Effector memory CD8-positive, alpha-beta T cell (primary cell): Measurements from ENCODE around the gene RALGAPA2.

Experiments used
- ATAC-seq: fragments of 150-1000 bp; cut with Tn5 transposase; replicated peaks from 2 replicates; pipeline ENCODE4 v1.10.0; 2021; ENCODE audit warnings: mild to moderate bottlenecking, moderate library complexity
- DNase-seq, 3 experiments: peaks; one replicate each; pipeline ENCODE4 v3.0.0; 2021
- H3K27ac Mint-ChIP-seq, 2 donors: one replicate each; pipeline ENCODE4 v1.8.0; 2022; ENCODE audit warnings: mild to moderate bottlenecking in 2 of 2, mixed read lengths in 2 of 2, moderate library complexity in 2 of 2
- H3K27me3 Mint-ChIP-seq, 2 donors: one replicate each; pipeline ENCODE4 v1.8.0; 2022; ENCODE audit warnings: mixed read lengths in 2 of 2
- H3K36me3 Mint-ChIP-seq: one replicate; pipeline ENCODE4 v1.8.0; 2022; ENCODE audit warnings: mild to moderate bottlenecking, moderate library complexity, mixed read lengths; ENCODE audit not compliant: insufficient read depth
- H3K4me1 Mint-ChIP-seq, 2 donors: one replicate each; pipeline ENCODE4 v1.8.0; 2022; ENCODE audit warnings: low read depth in 2 of 2, mixed read lengths in 2 of 2
- H3K4me3 Mint-ChIP-seq, 2 donors: one replicate each; pipeline ENCODE4 v1.8.0; 2022; ENCODE audit warnings: mild to moderate bottlenecking in 2 of 2, mixed read lengths in 2 of 2, moderate library complexity in 2 of 2
- H3K9me3 Mint-ChIP-seq, 2 donors: one replicate each; pipeline ENCODE4 v1.8.0; 2022; ENCODE audit warnings: mixed read lengths in 2 of 2

Gene RALGAPA2

GRCh38 chr20:20413810-20414281 lies 298.6 kb downstream of the RALGAPA2 start:
- H3K9me3 Mint-ChIP-seq = no peaks in the 10 kb centered on the region
- DNase-seq (no peak), ATAC-seq (no peak)
- H3K27me3 Mint-ChIP-seq = no peaks in the 10 kb centered on the region
- no peak overlapping the region for H3K4me3 Mint-ChIP-seq
- peaks cover 6% of the 10 kb centered on the region for H3K36me3 Mint-ChIP-seq
- H3K27ac Mint-ChIP-seq = no peak overlapping the region
- H3K4me1 Mint-ChIP-seq = no peaks in the 10 kb centered on the region

- H3K27me3 Mint-ChIP-seq = no peaks in the 10 kb centered on the region
- no peak overlapping the region for H3K27ac Mint-ChIP-seq
- no peak overlapping the region for H3K4me3 Mint-ChIP-seq
- H3K36me3 Mint-ChIP-seq = peaks cover 6% of the 10 kb centered on the region
- no peak for DNase-seq
- no peak for ATAC-seq
- H3K4me1 Mint-ChIP-seq = no peaks in the 10 kb centered on the region
- no peaks in the 10 kb centered on the region for H3K9me3 Mint-ChIP-seq
These were observed 299.7 kb downstream of the RALGAPA2 start for GRCh38 chr20:20412750-20413149.

GRCh38 chr20:20411836-20412235 lies 300.6 kb downstream of the RALGAPA2 start:
- no peaks in the 10 kb centered on the region for H3K4me1 Mint-ChIP-seq
- no peaks in the 10 kb centered on the region for H3K27me3 Mint-ChIP-seq
- ATAC-seq = no peak
- DNase-seq = no peak
- peaks cover 4% of the 10 kb centered on the region for H3K36me3 Mint-ChIP-seq
- no peak overlapping the region for H3K4me3 Mint-ChIP-seq
- no peaks in the 10 kb centered on the region for H3K9me3 Mint-ChIP-seq
- H3K27ac Mint-ChIP-seq = no peak overlapping the region

- Mint-ChIP-seq H3K36me3 (peaks cover 3% of the 10 kb centered on the region), H3K9me3 (no peaks in the 10 kb centered on the region), H3K4me1 (no peaks in the 10 kb centered on the region), H3K4me3 (no peak overlapping the region), H3K27me3 (no peaks in the 10 kb centered on the region), H3K27ac (no peak overlapping the region)
- ATAC-seq (no peak), DNase-seq (no peak)
These were observed 301.0 kb downstream of the RALGAPA2 start for GRCh38 chr20:20411402-20411801.

- Mint-ChIP-seq H3K27me3 (no peaks in the 10 kb centered on the region), H3K9me3 (no peaks in the 10 kb centered on the region), H3K27ac (no peak overlapping the region), H3K4me1 (no peaks in the 10 kb centered on the region), H3K36me3 (peaks cover 3% of the 10 kb centered on the region), H3K4me3 (no peak overlapping the region)
- ATAC-seq = no peak
- DNase-seq = no peak
These were observed 301.8 kb downstream of the RALGAPA2 start for GRCh38 chr20:20410678-20411077.

GRCh38 chr20:20409331-20409730 lies 303.1 kb downstream of the RALGAPA2 start:
- ATAC-seq = no peak
- Mint-ChIP-seq H3K4me1 (no peaks in the 10 kb centered on the region), H3K4me3 (no peak overlapping the region), H3K9me3 (no peaks in the 10 kb centered on the region), H3K36me3 (peaks cover 3% of the 10 kb centered on the region), H3K27ac (no peak overlapping the region), H3K27me3 (no peaks in the 10 kb centered on the region)
- DNase-seq = no peak

- DNase-seq (no peak), ATAC-seq (no peak)
- no peak overlapping the region for H3K4me3 Mint-ChIP-seq
These were observed 304.3 kb downstream of the RALGAPA2 start for GRCh38 chr20:20407891-20408805.

GRCh38 chr20:20406306-20406705 lies 306.1 kb downstream of the RALGAPA2 start:
- no peaks in the 10 kb centered on the region for H3K27me3 Mint-ChIP-seq
- ATAC-seq = no peak
- H3K27ac Mint-ChIP-seq = no peak overlapping the region

More at GRCh38 chr20:20407891-20408805, 304.3 kb downstream of the RALGAPA2 start:
- Mint-ChIP-seq H3K27me3 (no peaks in the 10 kb centered on the region), H3K9me3 (no peaks in the 10 kb centered on the region), H3K36me3 (peaks cover 3% of the 10 kb centered on the region), H3K27ac (no peak overlapping the region), H3K4me1 (no peaks in the 10 kb centered on the region)

GRCh38 chr20:20405623-20406022 lies 306.8 kb downstream of the RALGAPA2 start:
- H3K9me3 Mint-ChIP-seq = no peaks in the 10 kb centered on the region
- no peak overlapping the region for H3K27ac Mint-ChIP-seq
- H3K27me3 Mint-ChIP-seq = no peaks in the 10 kb centered on the region
- no peak overlapping the region for H3K4me3 Mint-ChIP-seq
- peaks cover 3% of the 10 kb centered on the region for H3K36me3 Mint-ChIP-seq
- DNase-seq (no peak), ATAC-seq (no peak)
- peaks cover 0 to 3% of the 10 kb centered on the region in 2 donors for H3K4me1 Mint-ChIP-seq

More at GRCh38 chr20:20406306-20406705, 306.1 kb downstream of the RALGAPA2 start:
- H3K36me3 Mint-ChIP-seq = peaks cover 3% of the 10 kb centered on the region
- H3K9me3 Mint-ChIP-seq = no peaks in the 10 kb centered on the region
- no peak overlapping the region for H3K4me3 Mint-ChIP-seq
- peaks cover 0 to 3% of the 10 kb centered on the region in 2 donors for H3K4me1 Mint-ChIP-seq
- DNase-seq = no peak

GRCh38 chr20:20404633-20405032 lies 307.8 kb downstream of the RALGAPA2 start:
- H3K27me3 Mint-ChIP-seq = no peaks in the 10 kb centered on the region
- ATAC-seq (no peak), DNase-seq (no peak)
- peaks cover 0 to 3% of the 10 kb centered on the region in 2 donors for H3K4me1 Mint-ChIP-seq
- no peak overlapping the region for H3K4me3 Mint-ChIP-seq
- peak overlapping the region in 1 of 2 donors; percentile 30 for H3K27ac Mint-ChIP-seq
- no peaks in the 10 kb centered on the region for H3K36me3 Mint-ChIP-seq
- no peaks in the 10 kb centered on the region for H3K9me3 Mint-ChIP-seq

- Mint-ChIP-seq H3K9me3 (no peaks in the 10 kb centered on the region), H3K27me3 (no peaks in the 10 kb centered on the region), H3K36me3 (peaks cover 6% of the 10 kb centered on the region), H3K27ac (no peak overlapping the region), H3K4me3 (no peak overlapping the region), H3K4me1 (peaks cover 0 to 3% of the 10 kb centered on the region in 2 donors)
- ATAC-seq (no peak), DNase-seq (no peak)
These were observed 310.5 kb downstream of the RALGAPA2 start for GRCh38 chr20:20401991-20402390.

GRCh38 chr20:20399531-20400500 lies 312.6 kb downstream of the RALGAPA2 start:
- Mint-ChIP-seq H3K9me3 (no peaks in the 10 kb centered on the region), H3K27me3 (no peaks in the 10 kb centered on the region), H3K4me3 (no peak overlapping the region), H3K36me3 (peaks cover 8% of the 10 kb centered on the region), H3K27ac (no peak overlapping the region), H3K4me1 (peaks cover 0 to 3% of the 10 kb centered on the region in 2 donors)
- DNase-seq (no peak), ATAC-seq (no peak)

- no peak for DNase-seq
- no peak overlapping the region for H3K27ac Mint-ChIP-seq
- H3K36me3 Mint-ChIP-seq = peaks cover 14% of the 10 kb centered on the region
- no peaks in the 10 kb centered on the region for H3K9me3 Mint-ChIP-seq
- H3K4me3 Mint-ChIP-seq = no peak overlapping the region
- ATAC-seq = no peak
- H3K27me3 Mint-ChIP-seq = no peaks in the 10 kb centered on the region
- peaks cover 0 to 3% of the 10 kb centered on the region in 2 donors for H3K4me1 Mint-ChIP-seq
These were observed 314.3 kb downstream of the RALGAPA2 start for GRCh38 chr20:20398123-20398522.
